Measurements from ENCODE around the gene KCNMA1.
"Not testable (repeated sequence)": the region's sequence is repeated elsewhere in the genome, so short reads cannot be mapped to it uniquely, and the experiment has no call there.

Gene KCNMA1

GRCh38 chr10:77392851-77393250 is 244.8 kb downstream of the KCNMA1 start:
- no peak overlapping the region for H3K4me3 ChIP-seq (ENCODE audit: low read depth, low read length)
- no peak for TF ChIP-seq CTCF (IDR thresholded peaks at IDR 0.05; ENCODE audit: low read depth, low read length)

GRCh38 chr10:77392236-77392721 is 245.3 kb downstream of the KCNMA1 start:
- H3K4me3 ChIP-seq (ENCODE audit: low read depth, low read length): no peak overlapping the region
- no peak for TF ChIP-seq CTCF (IDR thresholded peaks at IDR 0.05; ENCODE audit: low read depth, low read length)

GRCh38 chr10:77391605-77392235 is 245.9 kb downstream of the KCNMA1 start:
- peak; percentile 68 for TF ChIP-seq CTCF (IDR thresholded peaks at IDR 0.05; ENCODE audit: low read depth, low read length)
- H3K4me3 ChIP-seq (ENCODE audit: low read depth, low read length): no peak overlapping the region

- TF ChIP-seq CTCF (IDR thresholded peaks at IDR 0.05; ENCODE audit: low read depth, low read length): no peak
Observed at GRCh38 chr10:77390481-77390891, 247.1 kb downstream of the KCNMA1 start.

GRCh38 chr10:77388571-77389100 is 249.0 kb downstream of the KCNMA1 start:
- H3K4me3 ChIP-seq (ENCODE audit: low read depth, low read length): no peak overlapping the region
- no peak for TF ChIP-seq CTCF (IDR thresholded peaks at IDR 0.05; ENCODE audit: low read depth, low read length)

More at GRCh38 chr10:77390481-77390891, 247.1 kb downstream of the KCNMA1 start:
- no peak overlapping the region for H3K4me3 ChIP-seq (ENCODE audit: low read depth, low read length)

GRCh38 chr10:77387701-77388100 is 249.9 kb downstream of the KCNMA1 start:
- H3K4me3 ChIP-seq (ENCODE audit: low read depth, low read length): not testable (repeated sequence)

GRCh38 chr10:77387247-77387646 is 250.4 kb downstream of the KCNMA1 start:
- no peak for TF ChIP-seq CTCF (IDR thresholded peaks at IDR 0.05; ENCODE audit: low read depth, low read length)
- no peak overlapping the region for H3K4me3 ChIP-seq (ENCODE audit: low read depth, low read length)
